ENCODE data around the gene SLC25A43.

DNA sequence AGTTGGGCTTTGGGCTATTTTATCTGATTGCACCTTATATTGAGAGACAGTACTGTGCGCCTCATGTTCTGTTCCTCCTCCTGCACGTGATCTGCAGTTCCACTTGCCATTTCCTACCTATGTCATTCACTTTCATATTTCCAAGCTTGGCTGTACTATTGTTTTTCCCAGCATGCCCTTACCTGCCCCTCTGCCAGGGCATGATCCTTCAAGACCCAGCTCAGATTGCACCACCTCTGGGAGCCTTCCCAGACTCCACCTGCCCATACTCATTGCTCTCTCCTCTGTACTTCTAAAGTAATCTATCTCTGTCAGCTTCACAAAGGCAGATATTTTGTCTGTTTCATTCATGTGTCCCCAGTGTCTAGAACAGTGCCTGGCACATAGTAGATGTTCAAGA lies 80.7 kb downstream of the SLC25A43 start:
- TF ChIP-seq POLR2AphosphoS5 (IDR thresholded peaks at IDR 0.05; ENCODE audit: low read depth, low read length) (no peak), POLR2A (IDR thresholded peaks at IDR 0.05; ENCODE audit: low read depth, low read length) (no peak), TAF1 (IDR thresholded peaks at IDR 0.05; ENCODE audit: borderline replicate concordance, low read depth, low read length) (no peak)
